Panc1 (cell line): ENCODE data around the gene SMIM22. TPM values are rescaled to one million over a fixed set of nuclear protein-coding genes. Genes with fewer than 3 reads are reported as not detected.

Experiments
- ATAC-seq: fragments of 200-7000 bp; cut with Tn5 transposase; 2 replicates; pipeline ENCODE4 v1.9.1; 2020; ENCODE audit warnings: mild to moderate bottlenecking, moderate library complexity
- BruUV-seq: library from RNA; stranded (reverse); fragments of 400-500 nt; replicated peaks from 2 replicates; lab custom pipeline; 2021; lab: Mats Ljungman, UMichigan
- CTCF ChIA-PET: fragments of 300-600 bp; sonication (Branson Sonifier 250); formaldehyde crosslinking; loops from one replicate; lab custom pipeline; 2022; ENCODE audit warnings: antibody characterized with exemption; lab: Charles Lee
- POLR2A ChIA-PET: fragments of 300-600 bp; sonication (Branson Sonifier 250); formaldehyde crosslinking; loops from one replicate; lab custom pipeline; 2022; ENCODE audit warnings: antibody characterized with exemption; lab: Charles Lee
- DNase-seq: peaks from one replicate; pipeline ENCODE4 v3.0.0-alpha.2; 2010; ENCODE audit warnings: low read depth, low spot score
- H3K27ac ChIP-seq: 2 replicates; pipeline ENCODE4 v1.5.1; 2011; ENCODE audit warnings: mild to moderate bottlenecking, low read length, inconsistent platforms
- H3K27me3 ChIP-seq: fragments of 200-500 bp; sonication (Bioruptor generic); 2 replicates; pipeline ENCODE4 v1.6.0; 2014; ENCODE audit warnings: low read length, inconsistent platforms; ENCODE audit not compliant: control insufficient read depth, insufficient read depth
- H3K36me3 ChIP-seq: fragments of 200-500 bp; sonication (Bioruptor generic); 2 replicates; pipeline ENCODE4 v1.5.1; 2014; ENCODE audit warnings: inconsistent platforms, mild to moderate bottlenecking, low read length, moderate library complexity; ENCODE audit not compliant: control insufficient read depth, insufficient read depth
- H3K4me1 ChIP-seq: 2 replicates; pipeline ENCODE4 v1.5.1; 2011; ENCODE audit warnings: inconsistent platforms, mild to moderate bottlenecking, low read length, moderate library complexity; ENCODE audit not compliant: control insufficient read depth, insufficient read depth
- H3K4me3 ChIP-seq, 2 experiments: 2 replicates each; pipeline ENCODE4 v1.5.1; 2011 to 2012; ENCODE audit warnings: low read depth in 2 of 2, low read length in 2 of 2, mild to moderate bottlenecking in 2 of 2, inconsistent platforms in 1 of 2, moderate library complexity in 1 of 2
- H3K9me3 ChIP-seq: fragments of 200-500 bp; sonication (Bioruptor generic); 2 replicates; pipeline ENCODE4 v1.5.1; 2014; ENCODE audit warnings: low read depth, mild to moderate bottlenecking, inconsistent platforms, low read length, moderate library complexity; ENCODE audit not compliant: control insufficient read depth, insufficient read depth
- CTCF ChIP-seq: fragments of 450-650 bp; IDR thresholded peaks from 2 replicates; pipeline ENCODE4 v1.5.1; 2017; ENCODE audit warnings: mild to moderate bottlenecking
- POLR2AphosphoS5 ChIP-seq: IDR thresholded peaks from 2 replicates; pipeline ENCODE4 v1.6.1; 2012; ENCODE audit warnings: mild to moderate bottlenecking, low read depth, low read length, moderate library complexity
- REST ChIP-seq, 2 experiments: IDR thresholded peaks; 2 replicates each; pipeline ENCODE4 v1.6.1; 2011 to 2012; ENCODE audit warnings: low read depth in 2 of 2, control low read depth in 1 of 2, low read length in 1 of 2, mild to moderate bottlenecking in 1 of 2, moderate library complexity in 1 of 2; ENCODE audit not compliant: insufficient read depth in 1 of 2
- SIN3A ChIP-seq: IDR thresholded peaks from 2 replicates; pipeline ENCODE4 v1.6.1; 2012; ENCODE audit warnings: low read depth, mild to moderate bottlenecking, low read length, moderate library complexity, borderline replicate concordance; ENCODE audit not compliant: insufficient read depth
- TCF7L2 ChIP-seq: IDR thresholded peaks from 2 replicates; pipeline ENCODE4 v1.6.1; 2011; ENCODE audit warnings: mild to moderate bottlenecking, low read depth, low read length, inconsistent platforms
- in situ Hi-C: cut with HindIII; loops from 2 replicates; pipeline ENCODE4 v1.10.0; 2016; ENCODE audit warnings: low sequenced_read_pairs, low pct_unique_long_range_greater_than_20kb
- intact Hi-C: fragments of 100-400 bp; cut with micrococcal nuclease; formaldehyde crosslinking; loops from one replicate; pipeline ENCODE4 v1.10.0; 2022; ENCODE audit not compliant: unreplicated experiment
- total RNA-seq: library from RNA; stranded (reverse); gene quantifications from one replicate; pipeline ENCODE4 v1.2.1, GENCODE V29; 2021; ENCODE audit not compliant: unreplicated experiment

SMIM22 gene
- total RNA-seq, 1 experiment from 2014 or later = not detected

GRCh38 chr16:4828567-4829321 lies 33.6 kb downstream of the SMIM22 start:
- intact Hi-C loops = no loop called here

GRCh38 chr16:4830408-4830807 lies 35.2 kb downstream of the SMIM22 start:
- TF ChIP-seq TCF7L2 = no peak
- no peak for TF ChIP-seq SIN3A
- no peak for TF ChIP-seq POLR2AphosphoS5
- no peak for TF ChIP-seq REST (IDR thresholded peaks at IDR 0.05; ENCODE audit: insufficient read depth in 1 of 2, low read depth in 2 of 2, low read length in 1 of 2)
- no peak for TF ChIP-seq CTCF
- ChIA-PET POLR2A (no interaction called here), CTCF (no interaction called here)
- Histone ChIP-seq H3K36me3 (peaks cover 25% of the 10 kb centered on the region), H3K4me3 (no peak overlapping the region), H3K27ac (no peak overlapping the region), H3K4me1 (no peaks in the 10 kb centered on the region), H3K9me3 (no peaks in the 10 kb centered on the region), H3K27me3 (no peaks in the 10 kb centered on the region)
- no TSS peak for BruUV-seq
- in situ Hi-C loops (no loop called here), intact Hi-C loops (no loop called here)
- no peak for DNase-seq
- ATAC-seq = no peak

More at GRCh38 chr16:4828567-4829321, 33.6 kb downstream of the SMIM22 start:
- ChIA-PET POLR2A (no interaction called here), CTCF (no interaction called here)
- DNase-seq = no peak
- Histone ChIP-seq H3K4me3 (no peak overlapping the region), H3K27ac (no peak overlapping the region), H3K36me3 (peaks cover 33% of the 10 kb centered on the region), H3K27me3 (no peaks in the 10 kb centered on the region), H3K4me1 (no peaks in the 10 kb centered on the region), H3K9me3 (no peaks in the 10 kb centered on the region)
- ATAC-seq = no peak
- in situ Hi-C loops = no loop called here
- TF ChIP-seq POLR2AphosphoS5 = no peak
- TF ChIP-seq REST (IDR thresholded peaks at IDR 0.05; ENCODE audit: insufficient read depth in 1 of 2, low read depth in 2 of 2, low read length in 1 of 2) = no peak
- no peak for TF ChIP-seq SIN3A
- no peak for TF ChIP-seq TCF7L2
- TF ChIP-seq CTCF = no peak
- BruUV-seq = no TSS peak
